Adrenal gland (tissue), 5 donors: ENCODE data around the gene AP2S1.

ENCODE experiments used
- POLR2A ChIP-seq, 2 donors: fragments of 450-650 bp; IDR thresholded peaks; one replicate each; pipeline ENCODE4 v1.6.1; 2017; ENCODE audit warnings: antibody characterized with exemption in 2 of 2, mild to moderate bottlenecking in 2 of 2, moderate library complexity in 1 of 2
- TF ChIP-seq, protein P1 (sequence below), 6 experiments: fragments of 450-650 bp in 4 of 6; fragments of 200-600 bp in 2 of 6; sonication (generic) in 1 of 6; IDR thresholded peaks; 1 replicate in 5 of 6; 2 replicates in 1 of 6; pipeline versions ENCODE4 v1.5.1 to v1.8.0; 2016 to 2021; ENCODE audit warnings: antibody characterized with exemption in 6 of 6, mild to moderate bottlenecking in 2 of 6, moderate library complexity in 1 of 6
- donor health status: DM: no; HTN: no; CAD: no.

GRCh38 chr19:46838160-46838559, 12.5 kb downstream of the AP2S1 start:
- TF ChIP-seq, protein P1, sequence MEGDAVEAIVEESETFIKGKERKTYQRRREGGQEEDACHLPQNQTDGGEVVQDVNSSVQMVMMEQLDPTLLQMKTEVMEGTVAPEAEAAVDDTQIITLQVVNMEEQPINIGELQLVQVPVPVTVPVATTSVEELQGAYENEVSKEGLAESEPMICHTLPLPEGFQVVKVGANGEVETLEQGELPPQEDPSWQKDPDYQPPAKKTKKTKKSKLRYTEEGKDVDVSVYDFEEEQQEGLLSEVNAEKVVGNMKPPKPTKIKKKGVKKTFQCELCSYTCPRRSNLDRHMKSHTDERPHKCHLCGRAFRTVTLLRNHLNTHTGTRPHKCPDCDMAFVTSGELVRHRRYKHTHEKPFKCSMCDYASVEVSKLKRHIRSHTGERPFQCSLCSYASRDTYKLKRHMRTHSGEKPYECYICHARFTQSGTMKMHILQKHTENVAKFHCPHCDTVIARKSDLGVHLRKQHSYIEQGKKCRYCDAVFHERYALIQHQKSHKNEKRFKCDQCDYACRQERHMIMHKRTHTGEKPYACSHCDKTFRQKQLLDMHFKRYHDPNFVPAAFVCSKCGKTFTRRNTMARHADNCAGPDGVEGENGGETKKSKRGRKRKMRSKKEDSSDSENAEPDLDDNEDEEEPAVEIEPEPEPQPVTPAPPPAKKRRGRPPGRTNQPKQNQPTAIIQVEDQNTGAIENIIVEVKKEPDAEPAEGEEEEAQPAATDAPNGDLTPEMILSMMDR (IDR thresholded peaks at IDR 0.05) = no peak
- TF ChIP-seq POLR2A (IDR thresholded peaks at IDR 0.05) = no peak
